Pulmonary artery endothelial cell (primary cell): ENCODE data around the gene DDA1. TPM values are rescaled to one million over a fixed set of nuclear protein-coding genes. Genes with fewer than 3 reads are reported as not detected.

Source experiments
- DNase-seq: peaks from one replicate; pipeline ENCODE4 v3.0.0-alpha.2; 2011; ENCODE audit warnings: low read depth, low spot score
- total RNA-seq: library from RNA; depleted of rRNA; stranded (reverse); fragments of >200 nt; gene quantifications from 2 replicates; pipeline ENCODE4 v1.2.3, GENCODE V29; 2014

Gene DDA1
- total RNA-seq, 1 donor from 2014 or later, result 30.3 TPM

DNA sequence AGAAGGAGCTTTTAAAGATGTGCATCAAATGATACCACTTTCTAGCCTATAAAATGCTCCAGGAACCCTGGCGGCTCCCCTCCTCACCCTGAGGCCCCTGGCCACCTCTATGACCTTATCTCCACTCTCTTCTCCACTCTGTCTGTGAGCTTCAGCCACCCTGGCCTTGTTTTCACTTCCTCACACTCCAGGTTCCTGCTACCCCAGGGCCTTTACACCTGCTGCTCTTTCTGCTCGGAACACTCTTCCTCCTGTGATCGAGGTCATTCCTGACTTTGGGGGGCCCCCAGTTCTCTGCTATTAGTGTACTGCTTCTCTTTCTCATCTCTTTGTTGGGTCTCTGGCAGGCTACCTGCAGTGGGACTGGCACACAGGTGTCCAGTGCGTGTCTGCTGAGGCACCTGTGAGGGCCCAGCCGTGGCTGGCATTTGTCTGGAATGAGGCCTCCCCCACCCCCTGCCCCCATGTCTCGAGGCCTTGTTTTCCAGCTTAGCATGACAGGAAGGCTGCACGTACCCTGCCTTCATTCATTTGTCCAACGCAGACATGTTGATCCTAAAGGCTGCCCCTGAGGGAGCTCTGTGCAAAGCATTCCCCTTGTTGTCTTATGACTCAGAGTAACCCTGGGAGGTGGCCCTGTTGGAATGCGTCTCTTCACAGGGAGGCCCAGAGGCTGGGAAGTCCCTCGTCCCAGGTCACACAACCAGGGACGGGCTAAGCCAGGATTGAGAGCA is 2.3 kb downstream of the DDA1 start:
- DNase-seq, result no peak

DNA sequence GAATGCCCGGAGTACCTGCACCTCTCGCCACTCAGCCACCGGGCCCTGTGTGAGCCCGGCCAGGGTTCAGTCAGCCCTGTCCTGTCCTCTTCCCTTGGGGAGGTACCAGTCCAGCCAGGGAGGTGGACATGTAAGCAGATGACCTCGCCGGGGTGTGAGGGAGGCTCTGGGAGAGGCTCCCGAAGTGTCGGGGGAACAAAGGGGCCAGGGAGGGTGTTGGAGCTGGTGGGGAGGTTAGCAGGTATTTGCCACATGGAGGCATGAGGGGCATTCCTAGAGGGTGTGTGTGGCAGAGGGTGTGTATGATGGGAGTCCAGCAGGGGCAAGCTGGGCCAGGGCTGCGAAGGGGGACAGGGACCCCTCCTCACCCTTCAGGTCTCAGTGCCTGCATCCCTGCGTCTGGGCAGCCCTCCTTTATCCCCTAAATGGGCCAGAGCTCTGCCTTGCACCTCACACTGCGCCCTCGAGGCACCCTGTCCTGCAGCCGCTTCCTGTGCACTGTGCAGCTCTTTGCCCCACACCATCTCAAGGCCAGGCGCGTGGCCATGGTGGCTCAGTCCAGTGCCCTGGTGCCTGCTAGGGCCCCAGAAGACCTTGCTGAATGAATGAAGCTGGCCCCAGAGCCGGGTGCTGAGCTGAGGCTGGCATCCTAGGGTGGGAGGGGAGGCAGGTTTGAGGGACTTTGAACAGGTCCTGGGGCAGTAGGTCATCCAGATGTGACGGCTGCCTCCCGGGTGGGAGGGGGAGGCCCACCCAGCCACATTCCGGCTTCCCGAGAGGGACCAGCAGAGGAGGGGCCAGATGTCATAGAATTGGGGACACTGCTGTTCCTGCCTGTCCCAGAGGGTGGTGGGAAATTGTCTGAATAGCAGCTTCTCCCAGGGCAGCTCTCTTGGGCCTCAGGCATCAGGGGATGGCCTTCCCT is 3.1 kb downstream of the DDA1 start:
- DNase-seq, result no peak

DNA sequence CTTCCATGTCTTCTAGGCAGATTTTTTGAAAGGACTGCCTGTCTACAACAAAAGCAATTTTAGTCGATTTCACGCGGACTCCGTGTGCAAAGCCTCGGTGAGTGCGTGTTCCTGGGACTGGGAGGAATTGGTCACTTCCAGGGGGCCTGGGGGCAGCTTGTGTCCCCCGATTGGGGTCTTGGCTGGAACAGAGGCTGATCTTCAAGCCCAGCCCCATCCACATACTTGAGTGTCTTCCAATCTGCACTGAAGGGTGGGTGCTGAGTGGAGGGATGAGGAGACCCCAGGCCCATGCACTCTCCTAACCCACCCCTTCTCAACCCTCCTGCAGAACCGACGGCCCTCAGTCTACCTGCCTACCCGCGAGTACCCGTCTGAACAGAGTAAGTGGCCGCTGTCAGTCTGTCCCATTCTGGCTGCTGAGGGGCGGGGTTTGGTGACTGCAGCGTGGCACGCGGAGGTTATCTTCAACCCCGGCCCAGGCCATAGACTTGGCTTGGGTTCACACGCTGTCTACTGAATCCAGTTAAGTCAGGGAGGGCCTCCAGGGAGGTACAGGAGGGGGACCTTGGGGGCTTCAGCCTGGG is 4.7 kb downstream of the DDA1 start:
- DNase-seq, result no peak

DNA sequence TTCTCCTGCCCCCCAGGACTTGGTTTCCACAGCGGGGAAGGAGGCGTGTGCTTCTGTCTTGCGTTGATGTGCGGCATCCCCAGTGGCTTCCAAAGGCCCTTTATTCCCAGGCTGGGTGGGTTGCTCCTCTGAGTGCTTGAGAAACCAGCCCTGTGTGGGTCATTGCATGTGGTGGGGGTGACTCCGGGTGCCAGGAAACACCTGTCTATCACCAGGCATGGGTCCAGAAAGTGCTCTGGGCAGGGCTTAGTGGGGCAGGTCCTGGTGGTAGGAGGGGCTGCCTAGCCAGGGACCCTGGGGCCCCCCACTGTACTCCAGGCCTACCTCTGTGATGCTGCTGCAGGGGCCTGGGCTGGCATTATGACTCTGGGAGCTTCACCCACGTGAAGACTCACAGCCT is 9.6 kb downstream of the DDA1 start:
- no peak for DNase-seq

DNA sequence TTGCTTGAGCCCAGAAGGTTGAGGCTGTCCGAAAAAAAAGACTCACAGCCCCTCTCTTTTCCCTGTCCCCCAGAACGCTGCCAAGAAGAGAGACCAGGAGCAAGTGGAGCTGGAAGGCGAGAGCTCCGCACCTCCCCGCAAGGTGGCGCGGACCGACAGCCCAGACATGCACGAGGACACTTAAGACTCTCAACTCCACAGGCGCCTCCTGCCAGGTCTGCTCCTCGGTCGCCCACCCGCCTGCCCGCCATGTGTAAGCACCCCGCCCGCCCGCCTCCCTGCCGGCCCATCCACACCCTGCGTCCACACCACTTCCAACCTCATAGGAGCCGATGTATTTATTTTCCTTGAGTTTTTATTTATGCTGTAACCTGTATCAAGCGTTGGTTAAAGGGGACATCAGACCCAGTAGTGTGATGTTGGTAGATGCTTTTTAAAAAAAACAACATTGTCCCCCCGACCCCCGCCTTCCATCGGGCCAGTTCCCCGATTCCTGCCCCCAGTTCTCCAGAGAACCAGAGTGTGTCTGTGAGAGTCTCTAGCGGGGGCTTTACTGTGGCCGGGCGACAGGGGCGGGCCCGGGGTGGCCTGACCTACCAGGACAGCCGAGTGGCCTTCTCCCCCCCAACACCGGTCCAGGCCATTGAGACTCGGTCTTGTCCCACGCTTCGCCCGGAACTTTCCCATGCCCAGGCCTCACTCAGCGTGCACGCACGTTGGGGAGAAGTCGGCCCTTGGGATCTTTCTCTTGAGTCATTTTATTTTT is 10.3 kb downstream of the DDA1 start:
- DNase-seq, result no peak

DNA sequence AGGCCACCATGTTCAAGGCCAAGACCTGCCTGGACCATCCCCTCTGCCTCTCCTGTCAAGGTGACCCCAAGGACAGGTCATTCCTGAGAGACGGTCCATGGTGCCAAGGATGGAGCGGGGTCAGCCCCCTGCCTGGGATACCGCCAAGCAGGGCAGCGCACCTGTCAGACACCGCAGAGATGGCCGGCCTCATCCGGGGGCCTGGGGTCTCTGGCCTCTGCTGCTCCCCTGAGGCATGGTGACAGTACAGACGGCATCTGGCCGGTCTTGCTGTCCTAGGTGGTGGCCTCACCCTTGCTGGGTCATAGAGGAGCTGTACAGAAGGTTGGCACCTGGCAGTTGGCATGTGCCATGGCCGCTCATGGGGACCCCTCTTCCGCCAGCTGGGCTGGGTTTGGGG is 11.1 kb downstream of the DDA1 start:
- no peak for DNase-seq

DNA sequence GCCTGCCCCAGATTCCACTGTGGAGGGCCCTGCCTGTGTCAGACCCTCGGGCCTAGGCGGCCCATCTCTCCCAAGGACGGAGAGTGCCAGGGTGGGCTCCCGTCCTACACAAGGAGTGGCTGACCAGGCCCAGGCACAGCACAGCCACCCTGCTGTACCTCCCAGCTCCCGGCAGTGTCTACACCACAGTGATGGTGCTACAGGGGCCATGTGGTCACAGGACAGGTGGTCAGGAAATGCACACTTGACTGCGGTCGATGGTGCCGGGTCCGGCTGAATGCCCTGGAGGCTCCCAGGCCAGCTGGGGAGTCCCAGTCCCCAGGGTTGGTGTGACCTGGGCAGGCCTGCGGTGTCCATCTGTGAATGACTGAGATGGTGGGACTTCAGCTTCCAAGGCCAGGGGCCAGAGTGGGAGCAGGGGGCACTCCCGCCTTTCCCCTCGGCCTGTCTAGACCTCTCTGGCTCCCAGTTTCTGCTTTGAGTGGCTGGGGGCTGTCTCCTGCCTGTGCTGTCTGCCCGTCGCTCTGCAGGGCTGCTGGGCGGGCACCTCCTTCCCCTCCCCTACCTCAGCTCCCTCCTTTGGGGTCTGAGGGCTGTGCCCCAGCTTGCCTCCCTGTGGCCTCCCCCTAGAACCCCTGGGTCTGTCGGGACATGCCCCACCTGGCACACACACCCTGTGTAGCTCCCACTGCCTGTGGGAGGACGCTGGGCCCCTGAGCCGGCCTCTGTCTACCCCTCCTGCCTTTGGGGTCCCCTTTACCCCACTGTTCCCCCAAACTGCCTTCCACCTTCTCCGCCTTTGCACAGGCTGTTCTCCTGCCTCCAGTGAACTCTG is 12.5 kb downstream of the DDA1 start:
- DNase-seq, result no peak

DNA sequence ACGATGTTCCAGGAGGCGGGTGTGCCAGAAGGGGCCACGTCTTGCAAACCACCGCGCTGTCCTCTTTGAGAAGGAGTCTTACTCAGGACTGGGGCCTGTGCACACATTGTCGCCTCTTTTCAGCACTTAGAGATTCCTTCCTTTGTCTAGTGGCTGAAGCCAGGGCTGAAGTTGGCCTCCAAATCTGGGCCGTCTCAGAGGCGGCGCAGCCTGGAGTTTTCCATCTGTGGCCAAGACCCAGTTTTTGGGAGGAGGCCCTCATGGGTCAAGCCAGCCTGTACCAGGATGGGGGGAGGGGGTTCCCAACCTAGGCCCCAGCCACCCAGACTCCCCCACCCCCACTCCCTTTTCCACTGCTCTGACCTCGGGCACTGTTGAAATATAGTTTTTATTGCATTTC is 13.5 kb downstream of the DDA1 start:
- no peak for DNase-seq

DNA sequence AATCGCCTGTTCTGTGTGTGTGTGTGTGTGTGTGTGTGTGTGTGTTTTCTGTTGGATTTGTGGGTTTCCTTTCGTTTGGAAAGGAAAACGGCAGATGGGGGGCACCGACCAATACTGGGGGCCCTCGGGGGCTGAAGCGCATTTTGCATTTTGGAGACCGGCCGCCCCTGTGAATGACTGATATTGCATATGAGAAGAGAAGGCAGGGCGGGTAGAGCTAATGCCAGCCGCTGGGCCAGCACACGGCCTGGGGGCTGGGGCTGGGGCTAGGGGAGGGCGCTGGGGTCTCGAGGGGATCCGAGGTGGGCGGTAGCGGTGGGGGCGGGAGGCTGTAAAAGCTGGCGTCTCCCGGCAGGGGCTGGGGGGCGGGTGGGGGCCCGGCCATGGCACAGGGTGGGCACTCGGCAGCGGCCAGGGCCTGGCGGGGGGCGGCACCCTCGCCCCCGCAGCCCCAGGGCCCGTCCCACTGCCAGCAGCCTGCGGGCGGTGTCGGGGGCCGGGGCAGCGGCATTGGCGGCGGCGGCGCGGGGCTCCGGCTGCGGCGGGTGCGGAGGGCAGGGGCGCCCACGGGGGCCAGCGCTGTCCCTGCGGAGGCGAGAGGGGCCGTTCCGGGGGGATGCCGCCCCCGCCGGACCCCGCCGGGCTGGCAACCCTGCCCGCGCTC is 14.1 kb downstream of the DDA1 start:
- DNase-seq, result no peak

DNA sequence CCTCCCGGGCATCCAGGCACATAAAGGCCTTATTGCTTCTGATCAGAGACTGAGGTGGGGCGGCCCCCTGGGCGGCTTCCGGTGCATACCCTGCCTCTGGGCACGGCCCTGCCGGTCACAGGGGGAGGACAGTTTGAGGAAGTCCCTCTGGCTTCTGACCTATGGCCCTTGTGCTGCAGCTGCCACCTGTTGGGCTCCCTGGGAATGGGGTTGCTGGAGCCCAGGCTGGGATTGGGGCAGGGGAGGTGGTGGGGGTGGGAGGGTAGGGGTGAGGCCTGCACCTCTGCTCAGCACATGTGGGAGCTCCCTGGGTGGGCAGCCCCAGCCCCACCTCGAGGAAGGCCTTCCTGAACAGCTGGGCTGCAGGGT is 14.6 kb downstream of the DDA1 start:
- no peak for DNase-seq

DNA sequence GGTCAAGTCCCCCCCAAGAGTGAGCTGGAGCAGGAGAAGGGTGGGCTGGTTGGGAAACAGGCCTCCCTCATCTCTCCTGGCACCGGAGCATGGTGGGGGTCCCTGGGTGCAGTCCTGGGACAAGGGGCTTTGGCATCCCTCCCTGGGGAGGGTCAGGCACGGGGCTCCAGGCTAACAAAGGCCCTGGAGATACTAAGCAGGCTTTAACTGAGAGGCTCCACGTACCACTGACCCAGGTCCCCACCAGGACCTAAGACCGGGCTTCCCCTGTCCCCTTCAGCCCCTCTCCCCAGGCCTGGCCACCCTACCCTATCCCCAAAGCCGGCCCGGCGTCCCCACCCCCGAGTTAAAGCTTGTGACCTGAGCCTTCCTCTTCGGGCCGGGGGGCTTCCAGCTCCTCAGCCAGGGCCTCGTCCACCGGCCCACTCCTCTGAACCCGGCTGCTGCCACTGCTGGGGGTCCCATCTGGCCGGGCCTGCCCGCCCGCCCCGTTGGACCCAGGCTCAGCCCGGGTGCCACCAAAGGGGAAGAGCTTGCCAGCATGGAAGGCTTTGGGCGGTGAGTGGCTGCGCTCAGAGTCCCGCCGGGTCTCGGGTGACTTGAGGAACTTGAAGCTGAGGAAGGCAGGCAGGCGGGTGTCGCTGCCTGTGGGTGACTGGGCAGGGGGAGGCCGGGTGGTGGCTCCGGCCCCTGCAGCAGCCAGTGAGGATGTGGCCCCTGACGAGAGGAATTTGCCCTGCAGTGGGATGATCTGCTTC is 15.2 kb downstream of the DDA1 start:
- no peak for DNase-seq

DNA sequence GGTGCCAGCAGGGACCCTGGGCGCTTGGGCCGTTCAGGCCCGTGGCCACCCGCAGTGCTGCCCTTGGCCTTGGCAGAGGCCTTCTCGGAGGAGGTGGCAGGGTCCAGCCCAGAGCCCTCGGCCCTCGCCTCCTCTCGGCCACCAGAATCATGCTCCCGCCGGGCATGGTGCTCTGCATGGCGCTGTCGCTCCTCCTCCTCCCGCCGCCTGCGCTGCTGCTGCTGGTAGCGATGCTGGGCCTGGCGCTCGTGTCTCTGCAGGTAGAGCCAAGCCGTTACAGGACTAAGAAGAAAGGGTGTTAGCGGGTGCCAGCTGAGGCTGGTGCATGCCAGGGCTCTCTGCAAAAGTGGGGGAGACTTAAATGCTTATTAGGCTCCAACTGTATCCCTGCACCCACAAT is 15.8 kb downstream of the DDA1 start:
- DNase-seq, result no peak

DNA sequence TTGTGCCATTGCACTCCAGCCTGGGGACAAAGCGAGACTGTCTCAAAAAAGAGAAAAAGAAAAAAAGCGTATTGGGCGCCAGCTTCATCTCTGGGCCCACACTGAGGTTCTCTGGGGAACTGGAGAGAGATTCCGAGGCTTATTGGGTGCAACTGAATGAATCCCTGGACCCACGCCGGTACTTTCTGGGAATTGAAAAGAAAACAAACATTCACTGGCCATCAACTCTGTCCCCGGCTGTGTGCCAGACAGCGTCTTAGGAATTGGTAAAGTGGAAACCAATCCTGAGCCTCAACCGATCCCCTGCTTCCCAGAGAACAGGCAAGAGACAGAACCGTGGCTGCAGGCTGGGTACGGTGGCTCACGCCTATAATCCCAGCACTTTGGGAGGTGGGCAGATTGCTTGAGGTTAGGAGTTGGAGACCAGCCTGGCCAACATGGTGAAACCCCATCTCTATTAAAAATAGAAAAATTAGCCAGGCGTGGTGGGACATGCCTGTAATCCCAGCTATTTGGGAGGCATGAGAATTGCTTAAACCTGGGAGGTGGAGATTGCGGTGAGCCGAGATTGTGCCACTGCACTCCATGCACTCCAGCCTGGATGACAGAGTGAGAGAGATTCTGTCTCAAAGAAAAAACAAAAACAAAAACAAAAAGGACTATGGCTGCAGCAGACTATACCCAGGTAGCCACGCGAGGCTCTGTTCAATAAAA is 16.7 kb downstream of the DDA1 start:
- no peak for DNase-seq

DNA sequence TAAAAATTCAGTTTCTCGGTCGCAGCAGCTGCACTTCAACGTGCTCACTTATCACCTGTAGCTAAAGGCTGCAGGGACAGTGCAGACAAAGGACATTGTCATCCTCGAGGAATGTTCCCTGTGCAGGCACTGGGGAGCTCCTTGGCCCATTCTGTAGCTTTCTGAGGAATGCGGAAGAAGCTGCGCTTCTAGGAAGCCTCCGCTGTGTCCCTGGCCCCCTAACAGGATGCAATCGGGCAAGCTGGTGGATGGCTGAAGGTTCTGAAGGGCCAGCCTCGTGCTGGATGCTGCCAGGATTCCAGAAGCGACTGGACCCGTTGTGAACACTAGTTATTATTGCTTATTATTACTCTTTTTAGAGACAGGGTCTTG is 17.2 kb downstream of the DDA1 start:
- DNase-seq, result no peak

DNA sequence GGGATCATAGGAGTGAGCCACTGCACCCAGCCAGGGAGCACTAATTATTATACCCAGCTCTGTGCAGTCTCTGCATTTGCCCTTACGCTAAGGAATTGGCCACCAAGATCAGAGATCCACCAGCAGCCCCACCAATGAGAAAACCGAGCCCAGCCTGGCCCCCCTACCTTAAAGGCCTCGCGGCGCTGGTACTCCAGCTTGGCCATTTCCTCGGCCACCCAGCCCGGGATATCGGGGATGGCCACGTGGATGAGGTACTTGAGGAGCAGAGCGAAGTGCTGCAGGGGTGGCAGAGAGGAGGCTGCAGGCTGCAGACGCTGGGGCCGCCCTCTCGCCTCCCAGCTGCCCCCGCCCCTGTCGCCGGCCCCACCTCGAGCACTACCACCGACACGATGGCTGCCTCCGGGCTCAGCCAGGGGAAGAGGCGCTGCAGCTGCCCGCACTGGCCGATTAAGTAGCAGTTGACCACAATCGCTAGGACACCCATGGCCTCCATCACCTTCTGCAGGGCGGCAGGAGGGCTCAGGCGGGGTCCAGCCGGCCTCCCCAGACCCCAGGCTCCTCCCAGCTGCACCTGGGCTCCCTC is 17.8 kb downstream of the DDA1 start:
- DNase-seq, result no peak

DNA sequence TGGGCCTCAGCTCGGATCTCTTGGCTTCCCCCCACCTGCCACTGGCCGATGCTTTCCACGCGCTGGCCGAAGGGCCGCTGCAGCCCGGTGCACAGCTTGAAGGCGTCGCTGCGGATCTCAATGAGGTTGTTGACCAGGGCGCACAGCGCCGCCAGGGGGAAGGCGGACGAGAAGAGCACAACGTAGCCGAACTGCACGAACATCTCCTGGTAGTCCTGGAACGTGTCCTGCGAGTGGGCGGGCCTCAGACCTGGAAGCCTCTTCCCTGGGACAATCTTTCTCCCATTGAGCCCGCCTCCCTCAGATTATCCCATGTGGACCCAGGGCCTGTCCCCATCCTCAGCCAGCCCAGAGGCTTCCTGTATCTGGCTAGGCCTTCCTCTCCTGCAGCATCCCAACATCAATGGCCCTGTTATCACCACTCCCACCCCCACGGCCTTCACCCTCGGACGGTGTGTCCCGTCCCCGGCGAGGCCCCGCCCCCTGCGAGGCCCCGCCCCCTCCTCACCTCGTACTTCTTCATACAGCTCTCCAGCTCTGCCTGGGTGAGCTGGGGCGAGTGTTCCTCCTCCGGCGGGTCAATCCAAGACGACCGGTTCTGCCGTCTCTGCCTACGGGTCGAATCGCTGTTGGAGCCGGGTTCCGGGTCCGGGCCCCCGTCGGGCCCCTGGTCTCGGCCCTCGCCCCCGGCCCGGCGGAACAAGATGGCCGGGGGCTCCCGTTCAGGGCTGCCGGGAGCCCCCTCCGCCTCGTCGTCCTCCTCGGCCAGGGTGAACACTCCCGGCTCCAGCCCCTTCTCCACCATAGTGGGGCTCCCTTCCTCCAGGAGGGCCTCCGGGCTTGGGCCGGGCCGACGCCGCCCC is 18.5 kb downstream of the DDA1 start:
- DNase-seq, result no peak

DNA sequence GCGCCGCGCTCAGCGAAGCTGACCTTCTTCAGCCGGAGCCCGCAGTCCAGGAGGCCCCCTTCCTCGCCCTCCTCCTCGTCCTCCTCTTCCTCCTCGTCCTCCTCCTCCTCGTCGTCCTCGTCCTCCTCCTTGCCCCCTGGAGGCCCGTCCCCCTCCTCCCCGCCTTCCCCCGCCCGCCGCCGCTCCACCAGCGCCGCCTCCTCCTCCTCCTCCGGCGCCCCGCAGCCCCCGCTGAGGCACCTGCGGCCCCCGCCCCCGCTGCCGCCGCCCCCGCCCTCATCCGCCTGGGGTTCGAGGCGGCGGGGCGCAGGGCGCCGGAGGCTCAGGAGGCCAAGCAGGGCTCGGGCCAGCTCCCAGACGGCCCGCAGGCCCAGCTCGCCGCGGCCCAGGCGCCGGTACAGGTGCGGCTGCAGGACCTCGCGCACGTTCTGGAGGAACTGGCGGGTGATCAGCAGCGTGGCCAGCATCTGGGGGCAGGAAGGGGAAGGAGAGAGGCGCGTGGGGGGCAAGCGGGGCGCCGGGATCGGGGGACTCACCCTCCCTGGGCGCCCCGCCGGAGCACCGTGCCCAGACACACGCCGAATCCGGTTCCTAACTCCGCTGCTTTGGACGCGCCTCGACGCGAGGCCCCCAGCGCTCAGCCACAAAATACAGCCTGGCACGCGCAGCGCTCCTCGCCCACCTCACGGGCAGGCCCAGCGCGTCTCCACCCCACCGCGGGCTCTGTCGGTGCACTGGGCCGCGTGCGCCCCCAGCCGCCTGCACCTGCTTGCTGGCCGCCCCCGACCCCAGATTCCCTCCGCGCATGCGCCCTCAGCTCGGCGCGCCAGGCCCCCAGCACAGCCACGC is 19.4 kb downstream of the DDA1 start:
- DNase-seq, result no peak
